IPS-15b (cell line): Measurements from ENCODE around the gene MEGF6.

Experiments
- H3K27me3 ChIP-seq: one replicate; pipeline ENCODE4 v1.6.1; 2013; ENCODE audit warnings: low read length; ENCODE audit not compliant: control insufficient read depth, insufficient read depth
- H3K36me3 ChIP-seq: one replicate; pipeline ENCODE4 v1.6.1; 2013; ENCODE audit warnings: low read length; ENCODE audit not compliant: control insufficient read depth, insufficient read depth
- H3K4me1 ChIP-seq: one replicate; pipeline ENCODE4 v1.6.1; 2013; ENCODE audit warnings: mild to moderate bottlenecking, low read length; ENCODE audit not compliant: control insufficient read depth, insufficient read depth
- H3K4me3 ChIP-seq: one replicate; pipeline ENCODE4 v1.5.1; 2013; ENCODE audit warnings: low read depth, low read length
- H3K9ac ChIP-seq: one replicate; pipeline ENCODE4 v1.6.1; 2013; ENCODE audit warnings: low read depth, mild to moderate bottlenecking, low read length
- H3K9me3 ChIP-seq: one replicate; pipeline ENCODE4 v1.6.1; 2013; ENCODE audit warnings: mild to moderate bottlenecking, low read length; ENCODE audit not compliant: control insufficient read depth, insufficient read depth

The MEGF6 gene

GRCh38 chr1:3510956-3511250 lies 100.4 kb downstream of the MEGF6 start:
- Histone ChIP-seq H3K36me3 (no peaks in the 10 kb centered on the region), H3K4me1 (no peaks in the 10 kb centered on the region), H3K27me3 (no peaks in the 10 kb centered on the region), H3K9ac (no peak overlapping the region), H3K9me3 (no peaks in the 10 kb centered on the region), H3K4me3 (no peak overlapping the region)

GRCh38 chr1:3510136-3510955 lies 101.0 kb downstream of the MEGF6 start:
- no peak overlapping the region for H3K9ac ChIP-seq
- H3K27me3 ChIP-seq = no peaks in the 10 kb centered on the region
- H3K36me3 ChIP-seq = no peaks in the 10 kb centered on the region
- no peaks in the 10 kb centered on the region for H3K9me3 ChIP-seq
- no peak overlapping the region for H3K4me3 ChIP-seq
- H3K4me1 ChIP-seq = no peaks in the 10 kb centered on the region

GRCh38 chr1:3509721-3510120 lies 101.6 kb downstream of the MEGF6 start:
- no peaks in the 10 kb centered on the region for H3K4me1 ChIP-seq
- no peaks in the 10 kb centered on the region for H3K36me3 ChIP-seq
- no peak overlapping the region for H3K4me3 ChIP-seq
- H3K9ac ChIP-seq = no peak overlapping the region
- H3K27me3 ChIP-seq = no peaks in the 10 kb centered on the region
- H3K9me3 ChIP-seq = no peaks in the 10 kb centered on the region

GRCh38 chr1:3508757-3509415 lies 102.4 kb downstream of the MEGF6 start:
- H3K9me3 ChIP-seq = no peaks in the 10 kb centered on the region
- no peak overlapping the region for H3K9ac ChIP-seq
- H3K4me3 ChIP-seq = no peak overlapping the region
- H3K36me3 ChIP-seq = no peaks in the 10 kb centered on the region
- H3K27me3 ChIP-seq = no peaks in the 10 kb centered on the region
- H3K4me1 ChIP-seq = no peaks in the 10 kb centered on the region

DNA sequence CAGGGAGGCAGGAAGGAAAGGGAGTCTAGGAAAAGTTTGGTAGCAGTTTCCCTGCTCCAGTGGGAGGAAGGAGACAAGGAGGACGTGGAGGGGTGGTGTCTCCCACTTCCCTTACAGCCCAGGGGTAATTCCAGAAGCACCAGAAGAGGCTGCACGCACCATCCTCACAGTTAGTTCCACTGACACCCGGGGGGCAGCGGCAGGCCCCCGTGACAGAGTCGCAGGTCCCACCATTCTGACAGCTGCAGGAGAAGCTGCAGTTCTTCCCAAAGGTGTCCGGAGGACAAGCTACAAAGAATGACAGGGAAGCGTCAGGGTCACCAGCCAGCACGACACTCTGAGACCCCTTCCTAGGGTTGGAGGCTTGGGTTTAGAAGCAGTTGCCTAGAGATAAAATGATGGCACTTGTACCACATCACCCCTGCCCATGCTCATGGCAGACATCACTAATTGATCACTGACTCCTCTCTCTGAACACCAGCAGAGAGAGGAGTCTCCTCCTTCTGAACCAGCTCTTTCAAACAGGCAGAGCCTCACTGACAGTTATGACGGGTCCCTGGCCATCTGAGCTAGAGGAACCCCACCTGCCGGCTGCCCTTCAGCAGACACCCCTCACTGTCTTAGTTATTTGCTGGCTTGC lies 103.6 kb downstream of the MEGF6 start:
- H3K9me3 ChIP-seq = no peaks in the 10 kb centered on the region
- no peak overlapping the region for H3K4me3 ChIP-seq
- H3K9ac ChIP-seq = no peak overlapping the region
- H3K27me3 ChIP-seq = no peaks in the 10 kb centered on the region
- no peaks in the 10 kb centered on the region for H3K36me3 ChIP-seq
- no peaks in the 10 kb centered on the region for H3K4me1 ChIP-seq

DNA sequence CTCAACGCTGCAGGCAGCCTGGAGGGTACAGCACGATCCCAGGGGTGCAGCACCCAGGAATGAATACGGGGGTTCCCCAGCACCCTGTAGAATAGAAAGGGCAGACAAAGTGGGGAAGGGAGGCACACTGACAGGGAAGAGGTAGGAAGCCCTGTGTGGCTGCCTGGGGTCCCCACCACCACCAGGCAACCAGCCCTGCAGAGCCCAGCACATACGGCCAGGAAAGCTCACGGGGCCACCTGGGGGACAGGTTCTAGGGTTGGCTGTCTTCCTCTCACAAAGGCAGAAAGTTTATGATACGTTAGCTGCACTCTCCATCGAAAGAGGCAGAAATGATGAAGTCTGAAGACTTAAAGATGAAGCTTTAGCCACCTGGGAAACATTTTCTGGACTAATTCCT lies 104.4 kb downstream of the MEGF6 start:
- Histone ChIP-seq H3K9ac (no peak overlapping the region), H3K36me3 (no peaks in the 10 kb centered on the region), H3K4me3 (no peak overlapping the region), H3K9me3 (no peaks in the 10 kb centered on the region), H3K27me3 (no peaks in the 10 kb centered on the region), H3K4me1 (no peaks in the 10 kb centered on the region)

DNA sequence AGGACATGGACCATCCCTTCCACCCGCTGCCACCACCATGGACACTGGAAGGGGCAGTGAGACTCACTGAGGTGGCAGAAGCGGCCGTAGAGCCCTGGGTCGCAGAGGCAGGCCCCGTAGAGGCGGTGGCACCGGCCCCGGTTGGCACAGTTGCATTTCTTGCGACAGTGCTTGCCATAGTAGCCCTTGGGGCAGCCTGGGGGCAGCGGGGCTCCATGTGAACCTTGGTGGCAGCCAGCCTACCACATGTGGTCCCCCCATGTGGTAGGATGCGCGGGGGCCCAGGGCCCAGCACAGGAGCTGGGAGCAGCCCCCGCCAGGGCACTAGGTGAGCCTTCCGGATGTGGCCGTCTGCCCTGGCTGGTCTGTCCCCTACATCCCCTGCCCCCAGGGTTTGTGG lies 105.3 kb downstream of the MEGF6 start:
- Histone ChIP-seq H3K4me1 (no peaks in the 10 kb centered on the region), H3K36me3 (no peaks in the 10 kb centered on the region), H3K9me3 (no peaks in the 10 kb centered on the region), H3K9ac (no peak overlapping the region), H3K4me3 (no peak overlapping the region), H3K27me3 (no peaks in the 10 kb centered on the region)

DNA sequence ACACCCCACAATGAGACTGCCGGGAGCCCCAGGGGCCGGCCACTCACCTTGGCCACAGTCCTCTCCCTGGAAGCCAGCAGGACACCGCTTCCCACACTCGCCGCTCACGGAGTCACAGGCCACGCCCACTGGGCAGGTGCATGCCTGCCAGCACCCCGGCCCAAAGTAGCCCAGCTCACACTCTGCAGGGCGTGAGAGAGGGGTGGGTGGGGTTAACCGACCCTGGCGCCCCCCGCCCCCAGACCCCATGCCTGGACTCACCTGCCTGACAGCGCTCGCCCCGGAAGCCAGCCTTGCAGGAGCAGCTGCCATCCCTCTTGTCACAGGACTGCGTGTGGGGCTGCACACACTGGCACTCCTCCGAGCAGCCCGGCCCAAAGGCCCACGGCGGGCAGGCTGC lies 106.1 kb downstream of the MEGF6 start:
- Histone ChIP-seq H3K9ac (no peak overlapping the region), H3K9me3 (no peaks in the 10 kb centered on the region), H3K4me1 (no peaks in the 10 kb centered on the region), H3K27me3 (no peaks in the 10 kb centered on the region), H3K36me3 (no peaks in the 10 kb centered on the region), H3K4me3 (no peak overlapping the region)

GRCh38 chr1:3504822-3505153 lies 106.5 kb downstream of the MEGF6 start:
- Histone ChIP-seq H3K4me3 (no peak overlapping the region), H3K36me3 (no peaks in the 10 kb centered on the region), H3K27me3 (no peaks in the 10 kb centered on the region), H3K9me3 (no peaks in the 10 kb centered on the region), H3K4me1 (no peaks in the 10 kb centered on the region), H3K9ac (no peak overlapping the region)

GRCh38 chr1:3504151-3504821 lies 107.0 kb downstream of the MEGF6 start:
- H3K36me3 ChIP-seq = no peaks in the 10 kb centered on the region
- H3K9ac ChIP-seq = no peak overlapping the region

DNA sequence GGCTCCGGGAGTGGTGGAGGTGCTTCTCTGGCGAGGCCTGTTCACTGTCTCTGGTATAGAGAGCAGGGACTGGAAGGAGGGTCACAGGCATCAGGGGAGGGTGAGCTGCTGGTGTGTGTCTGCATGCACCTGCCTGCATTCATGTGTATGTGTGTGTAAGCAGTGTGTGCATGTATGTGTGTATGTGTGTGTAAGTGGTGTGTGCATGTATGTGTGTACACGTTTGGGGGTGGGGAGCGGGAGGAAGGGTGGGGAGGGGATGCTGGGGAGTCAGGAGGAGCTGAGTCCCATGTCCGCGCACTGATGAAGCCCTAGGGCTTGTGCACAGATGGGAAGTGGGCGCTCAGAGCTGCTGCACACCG lies 107.8 kb downstream of the MEGF6 start:
- no peaks in the 10 kb centered on the region for H3K27me3 ChIP-seq
- H3K9me3 ChIP-seq = no peaks in the 10 kb centered on the region
- H3K4me3 ChIP-seq = no peak overlapping the region
- H3K4me1 ChIP-seq = no peaks in the 10 kb centered on the region
- H3K36me3 ChIP-seq = no peaks in the 10 kb centered on the region
- no peak overlapping the region for H3K9ac ChIP-seq

More at GRCh38 chr1:3504151-3504821, 107.0 kb downstream of the MEGF6 start:
- H3K4me3 ChIP-seq = no peak overlapping the region
- no peaks in the 10 kb centered on the region for H3K27me3 ChIP-seq
- no peaks in the 10 kb centered on the region for H3K9me3 ChIP-seq
- H3K4me1 ChIP-seq = no peaks in the 10 kb centered on the region
